Lung (tissue), 16 donors: ENCODE results near the gene CAMK2D. TPM values are rescaled to one million over a fixed set of nuclear protein-coding genes. Genes with fewer than 3 reads are reported as not detected.

Experiments
- ATAC-seq: fragments of 200-7000 bp; cut with Tn5 transposase; one replicate; pipeline ENCODE4 v1.9.1; 2020; ENCODE audit warnings: moderate number of reproducible peaks; ENCODE audit not compliant: insufficient read depth, low FRiP score
- DNase-seq, 3 donors: peaks; one replicate each; pipeline ENCODE4 v3.0.0-alpha.2; 2013 to 2017
- H3K27ac ChIP-seq, 2 donors: one replicate each; pipeline ENCODE4 v1.5.1; 2013; ENCODE audit warnings: mild to moderate bottlenecking in 2 of 2, moderate library complexity in 2 of 2, control low read depth in 1 of 2, inconsistent platforms in 1 of 2, low read depth in 1 of 2, low read length in 1 of 2
- H3K27me3 ChIP-seq, 3 donors: one replicate each; pipeline ENCODE4 v1.5.1; 2013; ENCODE audit warnings: low read length in 2 of 3; ENCODE audit not compliant: control insufficient read depth in 3 of 3, insufficient read depth in 3 of 3
- H3K36me3 ChIP-seq, 4 donors: one replicate each; pipeline ENCODE4 v1.5.1; 2013; ENCODE audit warnings: low read length in 4 of 4, mild to moderate bottlenecking in 1 of 4, moderate library complexity in 1 of 4; ENCODE audit not compliant: control insufficient read depth in 4 of 4, insufficient read depth in 4 of 4
- H3K4me1 ChIP-seq, 5 donors: one replicate each; pipeline ENCODE4 v1.5.1; 2013; ENCODE audit warnings: low read length in 5 of 5, mild to moderate bottlenecking in 2 of 5, moderate library complexity in 1 of 5; ENCODE audit not compliant: control insufficient read depth in 5 of 5, insufficient read depth in 5 of 5
- H3K4me3 ChIP-seq: one replicate; pipeline ENCODE4 v1.5.1; 2013; ENCODE audit warnings: mild to moderate bottlenecking, control low read depth, moderate library complexity
- H3K9ac ChIP-seq, 2 donors: one replicate each; pipeline ENCODE4 v1.5.1; 2013; ENCODE audit warnings: low read length in 2 of 2, control low read depth in 1 of 2; ENCODE audit not compliant: insufficient read depth in 1 of 2
- H3K9me3 ChIP-seq, 4 donors: one replicate each; pipeline ENCODE4 v1.5.1; 2013; ENCODE audit warnings: low read length in 3 of 4, mild to moderate bottlenecking in 1 of 4, moderate library complexity in 1 of 4; ENCODE audit not compliant: control insufficient read depth in 4 of 4, insufficient read depth in 3 of 4
- WGBS, 2 donors: extraction: QIAGEN DNeasy Blood & Tissue Kit; methylation state at CpG; one replicate each; pipeline ENCODE4 v1.1.7; 2013; 5-methylcytosine and 5-hydroxymethylcytosine counted together
- long read RNA-seq, 5 donors: transcript quantifications; one replicate each; lab custom pipeline, GENCODE V29; 2026
- polyA plus RNA-seq, 2 donors: library from polyadenylated mRNA; stranded (reverse); fragments of 200-250 nt; gene quantifications; one replicate each; pipeline ENCODE4 v1.2.1, GENCODE V29; 2013
- total RNA-seq, 2 donors: library from RNA; depleted of rRNA in 1 of 2; stranded (reverse); fragments of >200 nt in 1 of 2; gene quantifications; one replicate each; pipeline ENCODE4 v1.2.1, GENCODE V29; 2014 to 2021
- TF ChIP-seq, protein P1 (sequence below): IDR thresholded peaks from 2 replicates; pipeline ENCODE4 v1.5.1; 2012; ENCODE audit warnings: mild to moderate bottlenecking; ENCODE audit errors: control extremely low read depth, extremely low read depth
- donor health status: control.
- donor health status: control.
- donor health status: Bipolar disorder and iron deficiency.
- donor health status: healthy.
- donor health status: DM: yes; HTN: yes; CAD: no.

The CAMK2D gene
- total RNA-seq (10 to 100 TPM; 57.0 to 98.2 TPM), polyA plus RNA-seq (10 to 100 TPM; 11.9 to 16.2 TPM)
- long read RNA-seq, donor 1, full-length matches to known transcripts = 7 of 7 reads
- long read RNA-seq, donor 1, partial matches to known transcripts = 0 of 7 reads
- long read RNA-seq, donor 1, other reads (novel, unspliced or antisense) = 0 of 7 reads
- long read RNA-seq, donor 2, full-length matches to known transcripts = 2 of 2 reads
- long read RNA-seq, donor 2, partial matches to known transcripts = 0 of 2 reads
- long read RNA-seq, donor 2, other reads (novel, unspliced or antisense) = 0 of 2 reads
- long read RNA-seq, donor 3, full-length matches to known transcripts = 4 of 4 reads
- long read RNA-seq, donor 3, partial matches to known transcripts = 0 of 4 reads
- long read RNA-seq, donor 3, other reads (novel, unspliced or antisense) = 0 of 4 reads
- long read RNA-seq, donor 4, full-length matches to known transcripts = 1 of 1 reads
- long read RNA-seq, donor 4, partial matches to known transcripts = 0 of 1 reads
- long read RNA-seq, donor 4, other reads (novel, unspliced or antisense) = 0 of 1 reads
- long read RNA-seq, donor 5, full-length matches to known transcripts = 11 of 11 reads
- long read RNA-seq, donor 5, partial matches to known transcripts = 0 of 11 reads
- long read RNA-seq, donor 5, other reads (novel, unspliced or antisense) = 0 of 11 reads

DNA sequence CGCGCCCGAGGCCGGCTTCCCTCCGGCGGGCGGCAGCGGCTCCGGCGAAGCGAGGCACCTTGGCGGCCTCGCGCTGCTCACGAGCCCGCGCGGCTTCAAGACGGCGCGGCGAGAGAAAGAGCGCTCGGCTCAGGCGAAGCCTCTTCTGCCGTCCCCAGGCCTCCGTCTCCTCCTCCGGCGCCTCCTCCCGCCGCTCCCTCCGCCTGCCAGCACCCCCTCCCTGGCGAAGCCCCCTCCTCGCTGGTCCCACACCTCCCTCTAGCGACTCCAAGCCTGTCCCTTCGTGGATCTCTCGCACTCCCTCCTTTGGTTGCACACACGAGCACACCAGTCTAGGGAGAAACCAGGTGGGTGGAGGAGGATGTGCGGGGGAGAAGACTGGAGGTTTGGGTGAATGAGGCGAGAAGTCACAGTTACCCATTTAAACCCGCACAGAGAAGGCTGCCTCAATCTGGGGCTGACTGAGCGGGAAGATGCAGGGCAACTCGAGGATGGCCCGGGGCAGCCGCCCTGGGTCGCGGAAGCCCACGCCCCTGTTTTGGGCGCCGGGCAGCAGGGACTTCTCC is at the start of gene CAMK2D:
Gene CAMK2D, minus strand, starts transcription at position 119 of the 566 bp plus-strand sequence. CDS start 670 bp downstream, outside the sequence.
- ATAC-seq = peak; percentile 66
- H3K4me3 ChIP-seq = peak within 1 kb of the TSS; percentile 69
- H3K9me3 ChIP-seq = no peaks in the 10 kb centered on the region
- peaks cover 0 to 8% (median 4%) of the 10 kb centered on the region in 4 donors for H3K36me3 ChIP-seq
- H3K27ac ChIP-seq = peak within 1 kb of the TSS; percentile 96 to 99
- no peaks in the 10 kb centered on the region for H3K27me3 ChIP-seq
- H3K9ac ChIP-seq = peak within 1 kb of the TSS; percentile 85 to 98
- TF ChIP-seq, protein P1, sequence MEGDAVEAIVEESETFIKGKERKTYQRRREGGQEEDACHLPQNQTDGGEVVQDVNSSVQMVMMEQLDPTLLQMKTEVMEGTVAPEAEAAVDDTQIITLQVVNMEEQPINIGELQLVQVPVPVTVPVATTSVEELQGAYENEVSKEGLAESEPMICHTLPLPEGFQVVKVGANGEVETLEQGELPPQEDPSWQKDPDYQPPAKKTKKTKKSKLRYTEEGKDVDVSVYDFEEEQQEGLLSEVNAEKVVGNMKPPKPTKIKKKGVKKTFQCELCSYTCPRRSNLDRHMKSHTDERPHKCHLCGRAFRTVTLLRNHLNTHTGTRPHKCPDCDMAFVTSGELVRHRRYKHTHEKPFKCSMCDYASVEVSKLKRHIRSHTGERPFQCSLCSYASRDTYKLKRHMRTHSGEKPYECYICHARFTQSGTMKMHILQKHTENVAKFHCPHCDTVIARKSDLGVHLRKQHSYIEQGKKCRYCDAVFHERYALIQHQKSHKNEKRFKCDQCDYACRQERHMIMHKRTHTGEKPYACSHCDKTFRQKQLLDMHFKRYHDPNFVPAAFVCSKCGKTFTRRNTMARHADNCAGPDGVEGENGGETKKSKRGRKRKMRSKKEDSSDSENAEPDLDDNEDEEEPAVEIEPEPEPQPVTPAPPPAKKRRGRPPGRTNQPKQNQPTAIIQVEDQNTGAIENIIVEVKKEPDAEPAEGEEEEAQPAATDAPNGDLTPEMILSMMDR = peak; percentile 64
- DNase-seq = peak; percentile 94 to 96 (median 96)
- H3K4me1 ChIP-seq = peaks cover 0 to 19% (median 6%) of the 10 kb centered on the region in 5 donors
- 0% methylated on average over 48 to 50 of the region's 50 CpGs for WGBS, 2 donors

DNA sequence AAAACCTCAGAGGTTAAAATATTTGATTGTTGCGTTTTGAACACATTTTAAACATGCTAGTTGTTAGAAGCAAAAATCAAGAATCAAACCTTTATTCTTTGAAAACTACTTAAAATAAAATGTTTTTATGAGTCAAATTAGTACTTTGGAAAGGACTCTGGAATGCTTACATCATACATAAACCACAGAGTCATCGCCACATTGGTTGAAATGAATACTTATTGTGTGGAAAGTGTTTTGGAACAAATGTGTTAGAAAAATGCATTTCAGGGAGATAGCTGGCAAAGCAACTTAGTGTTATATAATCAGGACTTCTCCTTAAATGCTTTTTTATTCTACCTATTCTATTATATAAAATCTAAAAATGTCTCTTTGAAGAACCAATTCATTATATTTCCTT is 49.4 kb upstream of the CAMK2D start:
- H3K4me3 ChIP-seq = no peak overlapping the region

DNA sequence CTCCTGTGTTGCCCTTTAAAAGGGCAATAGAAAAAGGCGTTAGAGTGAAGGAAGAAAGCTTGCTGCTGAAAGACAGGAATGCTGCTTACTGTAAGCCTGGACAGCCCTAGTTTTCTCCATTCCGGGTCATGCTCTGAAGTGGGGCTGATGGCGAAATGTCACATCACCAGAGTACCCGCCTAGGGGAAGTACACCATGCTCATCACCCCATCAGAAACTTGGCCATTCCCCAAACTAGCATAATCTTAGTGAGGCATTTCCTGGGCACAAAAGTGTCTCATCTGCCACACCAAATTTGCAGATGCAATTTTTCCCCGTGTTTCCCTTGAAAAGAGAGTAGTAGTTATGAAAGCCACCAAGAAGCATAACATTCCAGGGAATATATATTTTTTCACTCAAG is 47.8 kb upstream of the CAMK2D start:
- ATAC-seq (peak; percentile 34), DNase-seq (peak; percentile 49 to 56 (median 52))
- Histone ChIP-seq H3K27me3 (no peaks in the 10 kb centered on the region), H3K27ac (no peak overlapping the region), H3K9me3 (no peaks in the 10 kb centered on the region), H3K4me1 (peaks cover 0 to 10% (median 0%) of the 10 kb centered on the region in 5 donors), H3K36me3 (no peaks in the 10 kb centered on the region), H3K4me3 (no peak overlapping the region), H3K9ac (no peak overlapping the region)
- 60 to 61% methylated on average over 5 of the region's 5 CpGs for WGBS, 2 donors
- TF ChIP-seq, protein P1 = no peak

More for the DNA sequence above, 49.4 kb upstream of the CAMK2D start:
- H3K27me3 ChIP-seq = no peaks in the 10 kb centered on the region
- 74 to 75% methylated on average over 2 of the region's 2 CpGs for WGBS, 2 donors
- H3K27ac ChIP-seq = no peak overlapping the region
- TF ChIP-seq, protein P1 = no peak
- DNase-seq (no peak), ATAC-seq (no peak)
- H3K36me3 ChIP-seq = no peaks in the 10 kb centered on the region
- H3K9ac ChIP-seq = no peak overlapping the region
- H3K9me3 ChIP-seq = no peaks in the 10 kb centered on the region
- H3K4me1 ChIP-seq = peaks cover 0 to 10% (median 0%) of the 10 kb centered on the region in 5 donors
